GM18867 (cell line): Measurements from ENCODE around the gene OSBPL9.

Experiments used
- ATAC-seq: cut with Tn5 transposase; IDR thresholded peaks from one replicate; pipeline ENCODE4 v1.9.1; 2021; ENCODE audit warnings: mild to moderate bottlenecking, moderate library complexity; ENCODE audit not compliant: unreplicated experiment

OSBPL9 gene

GRCh38 chr1:51733793-51734522, 117.1 kb downstream of the OSBPL9 start:
- no peak for ATAC-seq

- ATAC-seq = no peak
Observed at GRCh38 chr1:51734896-51735745, 118.2 kb downstream of the OSBPL9 start.

- ATAC-seq = no peak
Observed at GRCh38 chr1:51735746-51736254, 118.9 kb downstream of the OSBPL9 start.

GRCh38 chr1:51736702-51737101, 119.8 kb downstream of the OSBPL9 start:
- ATAC-seq = no peak

- no peak for ATAC-seq
Observed at GRCh38 chr1:51738681-51739080, 121.8 kb downstream of the OSBPL9 start.

GRCh38 chr1:51740652-51741051, 123.8 kb downstream of the OSBPL9 start:
- peak; percentile 36 for ATAC-seq

GRCh38 chr1:51741121-51741681, 124.3 kb downstream of the OSBPL9 start:
- ATAC-seq = no peak

GRCh38 chr1:51744506-51745303, 127.8 kb downstream of the OSBPL9 start:
- no peak for ATAC-seq

- no peak for ATAC-seq
Observed at GRCh38 chr1:51745304-51745570, 128.3 kb downstream of the OSBPL9 start.

GRCh38 chr1:51749151-51749550, 132.3 kb downstream of the OSBPL9 start:
- no peak for ATAC-seq

- no peak for ATAC-seq
Observed at GRCh38 chr1:51750218-51750617, 133.3 kb downstream of the OSBPL9 start.

GRCh38 chr1:51750729-51751128, 133.8 kb downstream of the OSBPL9 start:
- ATAC-seq = no peak

GRCh38 chr1:51752073-51752948, 135.4 kb downstream of the OSBPL9 start:
- ATAC-seq = no peak

- ATAC-seq = no peak
Observed at GRCh38 chr1:51753969-51754368, 137.1 kb downstream of the OSBPL9 start.

- no peak for ATAC-seq
Observed at GRCh38 chr1:51754666-51755065, 137.8 kb downstream of the OSBPL9 start.

- no peak for ATAC-seq
Observed at GRCh38 chr1:51755437-51755836, 138.5 kb downstream of the OSBPL9 start.

- no peak for ATAC-seq
Observed at GRCh38 chr1:51756290-51756689, 139.4 kb downstream of the OSBPL9 start.

GRCh38 chr1:51758310-51758709, 141.4 kb downstream of the OSBPL9 start:
- no peak for ATAC-seq

- no peak for ATAC-seq
Observed at GRCh38 chr1:51760872-51761271, 144.0 kb downstream of the OSBPL9 start.

GRCh38 chr1:51761351-51761750, 144.5 kb downstream of the OSBPL9 start:
- no peak for ATAC-seq
